ENCODE data around the gene DNMBP. TPM values are rescaled to one million over a fixed set of nuclear protein-coding genes. Genes with fewer than 3 reads are reported as not detected.

Gene DNMBP
- total RNA-seq, 1 experiment from 2014 or later, result 19.7 TPM

GRCh38 chr10:99975106-99975829 is 34.5 kb downstream of the DNMBP start (continued):
- TF ChIP-seq ZNF532 (CRISPR knock-in tag; IDR thresholded peaks at IDR 0.05; ENCODE audit: borderline replicate concordance) (no peak), SP1 (CRISPR knock-in tag; conservative IDR thresholded peaks at IDR 0.05) (no peak), ELF4 (CRISPR knock-in tag; IDR thresholded peaks at IDR 0.05; ENCODE audit: low read depth) (no peak), MXD4 (CRISPR knock-in tag; IDR thresholded peaks at IDR 0.05; ENCODE audit: borderline replicate concordance) (no peak), NR1H2 (CRISPR knock-in tag; IDR thresholded peaks at IDR 0.05) (no peak)
- TF ChIP-seq, protein P1, sequence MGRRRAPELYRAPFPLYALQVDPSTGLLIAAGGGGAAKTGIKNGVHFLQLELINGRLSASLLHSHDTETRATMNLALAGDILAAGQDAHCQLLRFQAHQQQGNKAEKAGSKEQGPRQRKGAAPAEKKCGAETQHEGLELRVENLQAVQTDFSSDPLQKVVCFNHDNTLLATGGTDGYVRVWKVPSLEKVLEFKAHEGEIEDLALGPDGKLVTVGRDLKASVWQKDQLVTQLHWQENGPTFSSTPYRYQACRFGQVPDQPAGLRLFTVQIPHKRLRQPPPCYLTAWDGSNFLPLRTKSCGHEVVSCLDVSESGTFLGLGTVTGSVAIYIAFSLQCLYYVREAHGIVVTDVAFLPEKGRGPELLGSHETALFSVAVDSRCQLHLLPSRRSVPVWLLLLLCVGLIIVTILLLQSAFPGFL (CRISPR knock-in tag; IDR thresholded peaks at IDR 0.05; ENCODE audit: borderline replicate concordance), result no peak

DNA sequence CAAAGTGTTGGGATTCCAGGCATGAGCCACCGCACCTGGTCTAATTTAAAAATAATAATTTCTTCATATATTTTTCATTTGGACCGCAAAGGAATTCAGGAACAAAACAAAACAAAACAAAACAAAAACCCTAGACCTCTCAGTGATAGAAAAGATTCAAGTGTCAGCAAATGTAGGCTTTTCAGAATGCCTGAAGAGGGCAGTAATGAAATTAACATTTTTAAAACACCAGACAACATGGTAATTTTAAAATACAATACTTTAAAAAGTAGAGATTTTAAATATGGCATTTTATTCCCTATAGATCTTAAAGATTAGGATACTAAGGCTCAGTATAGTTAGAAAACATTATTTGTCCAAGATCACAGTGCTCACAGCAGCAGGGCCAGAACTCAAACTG is 36.6 kb downstream of the DNMBP start:
- DNase-seq (ENCODE audit: low spot score), result no peak
- Mint-ChIP-seq H3K27ac (peak overlapping the region; percentile 64; the same call in 1 of the 2 replicates), H3K36me3 (peaks cover 8% of the 10 kb centered on the region), H3K9me3 (0 out of 2 replicates have a peak, but pooled peaks cover 3% of the 10 kb centered on the region), H3K27me3 (ENCODE audit: low read depth) (no peaks in the 10 kb centered on the region), H3K4me3 (no peak overlapping the region), H3K4me1 (peaks cover 5% of the 10 kb centered on the region)
- ChIA-PET POLR2A (no interaction called here), CTCF (no interaction called here)
- TF ChIP-seq, protein P2, sequence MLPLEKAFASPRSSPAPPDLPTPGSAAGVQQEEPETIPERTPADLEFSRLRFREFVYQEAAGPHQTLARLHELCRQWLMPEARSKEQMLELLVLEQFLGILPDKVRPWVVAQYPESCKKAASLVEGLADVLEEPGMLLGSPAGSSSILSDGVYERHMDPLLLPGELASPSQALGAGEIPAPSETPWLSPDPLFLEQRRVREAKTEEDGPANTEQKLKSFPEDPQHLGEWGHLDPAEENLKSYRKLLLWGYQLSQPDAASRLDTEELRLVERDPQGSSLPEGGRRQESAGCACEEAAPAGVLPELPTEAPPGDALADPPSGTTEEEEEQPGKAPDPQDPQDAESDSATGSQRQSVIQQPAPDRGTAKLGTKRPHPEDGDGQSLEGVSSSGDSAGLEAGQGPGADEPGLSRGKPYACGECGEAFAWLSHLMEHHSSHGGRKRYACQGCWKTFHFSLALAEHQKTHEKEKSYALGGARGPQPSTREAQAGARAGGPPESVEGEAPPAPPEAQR (CRISPR knock-in tag; IDR thresholded peaks at IDR 0.05), result no peak
- TF ChIP-seq ZNF396 (CRISPR knock-in tag; IDR thresholded peaks at IDR 0.05; ENCODE audit: borderline replicate concordance), result no peak
- TF ChIP-seq STAT6 (CRISPR knock-in tag; conservative IDR thresholded peaks at IDR 0.05; ENCODE audit: low read depth), result no peak
- no peak for TF ChIP-seq JAZF1 (CRISPR knock-in tag; IDR thresholded peaks at IDR 0.05)
- TF ChIP-seq AR (CRISPR knock-in tag; IDR thresholded peaks at IDR 0.05), result no peak
- TF ChIP-seq NR3C1 (CRISPR knock-in tag; conservative IDR thresholded peaks at IDR 0.05; ENCODE audit: low read depth), result no peak
- no peak for ATAC-seq
